HEK293 (cell line): ENCODE measurements around the gene ARL14EP.

ENCODE experiments used
- CTCF ChIA-PET: fragments of 350-600 bp; formaldehyde crosslinking; extraction: SDS; loops from one replicate; lab custom pipeline; 2021; ENCODE audit warnings: antibody characterized with exemption; lab: Yijun Ruan, JAX
- POLR2A ChIA-PET: fragments of 300-600 bp; formaldehyde crosslinking; extraction: SDS; loops from one replicate; lab custom pipeline; 2020; ENCODE audit warnings: antibody characterized with exemption, inconsistent platforms; lab: Yijun Ruan, JAX
- H3K27ac ChIP-seq: fragments of 200-500 bp; sonication (Bioruptor generic); 2 replicates; pipeline ENCODE4 v1.5.1; 2014; ENCODE audit warnings: low read depth, low read length, control low read depth, inconsistent platforms; ENCODE audit errors: extremely low read depth
- H3K36me3 ChIP-seq, 2 experiments: fragments of 200-500 bp in 1 of 2; sonication (Bioruptor generic) in 1 of 2; 1 replicate in 1 of 2; 2 replicates in 1 of 2; pipeline ENCODE4 v1.5.1; 2014 to 2017; ENCODE audit warnings: inconsistent platforms in 2 of 2, low read length in 2 of 2; ENCODE audit not compliant: control insufficient read depth in 2 of 2, insufficient read depth in 1 of 2
- H3K4me1 ChIP-seq: fragments of 200-500 bp; sonication (Bioruptor generic); 2 replicates; pipeline ENCODE4 v1.5.1; 2014; ENCODE audit warnings: mild to moderate bottlenecking, low read length, inconsistent platforms; ENCODE audit not compliant: control insufficient read depth, insufficient read depth
- H3K4me3 ChIP-seq: 2 replicates; pipeline ENCODE4 v1.5.1; 2011; ENCODE audit warnings: low read depth, mild to moderate bottlenecking, control low read depth, low read length, moderate library complexity
- H3K9me3 ChIP-seq: fragments of 200-500 bp; sonication (Bioruptor generic); 2 replicates; pipeline ENCODE4 v1.5.1; 2014; ENCODE audit warnings: low read depth, low read length, inconsistent platforms; ENCODE audit not compliant: control insufficient read depth, insufficient read depth
- PATZ1 ChIP-seq: fragments of 450-650 bp; formaldehyde crosslinking; IDR thresholded peaks from 2 replicates; pipeline ENCODE4 v1.5.1; 2016; ENCODE audit warnings: missing biosample characterization, missing genetic modification characterization
- SALL2 ChIP-seq: fragments of 450-650 bp; formaldehyde crosslinking; IDR thresholded peaks from 2 replicates; pipeline ENCODE4 v1.5.0; 2017; ENCODE audit warnings: missing biosample characterization, mild to moderate bottlenecking, missing genetic modification characterization, borderline replicate concordance
- TCF7L2 ChIP-seq: IDR thresholded peaks from 2 replicates; pipeline ENCODE4 v1.6.1; 2011; ENCODE audit warnings: low read depth, mild to moderate bottlenecking, inconsistent platforms, low read length, moderate library complexity, borderline replicate concordance
- ZBTB26 ChIP-seq: fragments of 450-650 bp; formaldehyde crosslinking; optimal IDR thresholded peaks from 2 replicates; pipeline ENCODE3; 2016; ENCODE audit warnings: missing biosample characterization, mild to moderate bottlenecking, missing genetic modification characterization
- ZFP69B ChIP-seq: fragments of 450-650 bp; formaldehyde crosslinking; IDR thresholded peaks from 2 replicates; pipeline ENCODE4 v1.5.1; 2016; ENCODE audit warnings: missing biosample characterization, missing genetic modification characterization
- ZNF112 ChIP-seq: fragments of 450-650 bp; formaldehyde crosslinking; IDR thresholded peaks from 2 replicates; pipeline ENCODE4 v1.5.0; 2017; ENCODE audit warnings: missing biosample characterization, missing genetic modification characterization
- ZNF148 ChIP-seq: fragments of 450-650 bp; formaldehyde crosslinking; IDR thresholded peaks from 2 replicates; pipeline ENCODE4 v1.5.0; 2017; ENCODE audit warnings: missing biosample characterization, missing genetic modification characterization, borderline replicate concordance
- ZNF155 ChIP-seq: fragments of 450-650 bp; formaldehyde crosslinking; IDR thresholded peaks from 2 replicates; pipeline ENCODE4 v1.5.1; 2016; ENCODE audit warnings: missing biosample characterization, missing genetic modification characterization
- ZNF174 ChIP-seq: fragments of 450-650 bp; formaldehyde crosslinking; IDR thresholded peaks from 2 replicates; pipeline ENCODE4 v1.5.0; 2017; ENCODE audit warnings: missing biosample characterization, mild to moderate bottlenecking, missing genetic modification characterization
- ZNF18 ChIP-seq: fragments of 450-650 bp; formaldehyde crosslinking; IDR thresholded peaks from 2 replicates; pipeline ENCODE4 v1.5.1; 2016; ENCODE audit warnings: missing biosample characterization, missing genetic modification characterization
- ZNF184 ChIP-seq: fragments of 450-650 bp; IDR thresholded peaks from 2 replicates; pipeline ENCODE4 v1.5.1; 2018; ENCODE audit warnings: missing biosample characterization, mild to moderate bottlenecking, missing genetic modification characterization
- ZNF202 ChIP-seq: fragments of 450-650 bp; formaldehyde crosslinking; IDR thresholded peaks from 2 replicates; pipeline ENCODE4 v1.5.1; 2016; ENCODE audit warnings: missing biosample characterization, missing genetic modification characterization, borderline replicate concordance
- ZNF311 ChIP-seq: fragments of 450-650 bp; formaldehyde crosslinking; IDR thresholded peaks from 2 replicates; pipeline ENCODE4 v1.5.1; 2017; ENCODE audit warnings: missing biosample characterization, missing genetic modification characterization, borderline replicate concordance
- ZNF366 ChIP-seq: fragments of 450-650 bp; formaldehyde crosslinking; conservative IDR thresholded peaks from 2 replicates; pipeline ENCODE4 v1.5.1; 2016; ENCODE audit warnings: missing biosample characterization, missing genetic modification characterization
- ZNF514 ChIP-seq: fragments of 450-650 bp; formaldehyde crosslinking; IDR thresholded peaks from 2 replicates; pipeline ENCODE4 v1.5.1; 2016; ENCODE audit warnings: missing biosample characterization, missing genetic modification characterization
- ZNF585B ChIP-seq: fragments of 450-650 bp; formaldehyde crosslinking; IDR thresholded peaks from 2 replicates; pipeline ENCODE4 v1.5.1; 2016; ENCODE audit warnings: missing biosample characterization, missing genetic modification characterization
- ZNF658 ChIP-seq: fragments of 450-650 bp; formaldehyde crosslinking; IDR thresholded peaks from 2 replicates; pipeline ENCODE4; 2016; ENCODE audit warnings: missing biosample characterization, missing genetic modification characterization
- ZNF792 ChIP-seq: fragments of 450-650 bp; formaldehyde crosslinking; IDR thresholded peaks from 2 replicates; pipeline ENCODE4 v1.5.1; 2016; ENCODE audit warnings: missing biosample characterization, missing genetic modification characterization
- ZSCAN5A ChIP-seq: fragments of 450-650 bp; formaldehyde crosslinking; IDR thresholded peaks from 2 replicates; pipeline ENCODE4 v1.5.1; 2016; ENCODE audit warnings: missing biosample characterization, missing genetic modification characterization

Gene ARL14EP

GRCh38 chr11:30285416-30286121, 37.3 kb upstream of the ARL14EP start:
- no peaks in the 10 kb centered on the region for H3K4me1 ChIP-seq
- no peaks in the 10 kb centered on the region for H3K36me3 ChIP-seq
- ChIA-PET CTCF (no interaction called here), POLR2A (no interaction called here)
- no peaks in the 10 kb centered on the region for H3K9me3 ChIP-seq
- no peak for TF ChIP-seq ZNF514
- H3K4me3 ChIP-seq = no peak overlapping the region
- no peak overlapping the region for H3K27ac ChIP-seq

GRCh38 chr11:30291331-30291730, 31.6 kb upstream of the ARL14EP start:
- ChIA-PET POLR2A (no interaction called here), CTCF (no interaction called here)
- H3K36me3 ChIP-seq = no peaks in the 10 kb centered on the region
- no peak overlapping the region for H3K27ac ChIP-seq
- TF ChIP-seq ZNF184 (tag by site-specific recombination) (no peak), SALL2 (tag by site-specific recombination) (no peak), ZNF112 (tag by site-specific recombination) (no peak), ZNF148 (tag by site-specific recombination) (no peak), ZNF792 (tag by site-specific recombination) (no peak), ZNF174 (no peak), ZNF658 (tag by site-specific recombination) (no peak), ZBTB26 (tag by site-specific recombination) (no peak), ZFP69B (tag by site-specific recombination) (no peak), ZNF202 (no peak), PATZ1 (tag by site-specific recombination) (no peak), ZNF585B (no peak), ZNF311 (tag by site-specific recombination) (no peak)
- H3K4me3 ChIP-seq = no peak overlapping the region
- H3K4me1 ChIP-seq = no peaks in the 10 kb centered on the region
- no peaks in the 10 kb centered on the region for H3K9me3 ChIP-seq

GRCh38 chr11:30292545-30292944, 30.4 kb upstream of the ARL14EP start:
- POLR2A ChIA-PET = no interaction called here
- Histone ChIP-seq H3K4me1 (no peaks in the 10 kb centered on the region), H3K27ac (no peak overlapping the region), H3K36me3 (no peaks in the 10 kb centered on the region), H3K4me3 (no peak overlapping the region), H3K9me3 (no peaks in the 10 kb centered on the region)
- CTCF ChIA-PET = interaction anchor here (1.2 kb wide), 1 partner anchor 51 kb away, joined by 3 read pairs; no protein-coding TSS in a partner anchor
- no peak for TF ChIP-seq ZSCAN5A
- no peak for TF ChIP-seq ZNF366 (tag by site-specific recombination)
- TF ChIP-seq ZNF18 (tag by site-specific recombination) = no peak
- no peak for TF ChIP-seq TCF7L2
- no peak for TF ChIP-seq ZNF155 (tag by site-specific recombination)
- no peak for TF ChIP-seq ZNF148 (tag by site-specific recombination)
